Measurements from ENCODE around the gene OGFOD1. TPM values are rescaled to one million over a fixed set of nuclear protein-coding genes. Genes with fewer than 3 reads are reported as not detected.

Gene OGFOD1
- 46.4 and 58.2 TPM in 2 replicates for total RNA-seq (2013; cell fraction: nucleolus; rRNA removed)
- 42.4 and 58.3 TPM in 2 replicates for total RNA-seq (2014; rRNA removed)
- 41.8 and 43.2 TPM in 2 replicates for total RNA-seq (2014; rRNA removed; fragmentation: Illumina TruSeq; extraction: Trizol)
- total RNA-seq (2021), result 51.6 and 54.4 TPM in 2 replicates
- polyA plus RNA-seq (2011; ENCODE audit: low read depth), result 23.3 TPM
- 38.8 and 48.8 TPM in 2 replicates for polyA plus RNA-seq (2011; rRNA removed)
- 24.5 and 33.4 TPM in 2 replicates for polyA plus RNA-seq (2011; cell fraction: cytosol; rRNA removed)
- 20.0 and 32.1 TPM in 2 replicates for polyA plus RNA-seq (2011; cell fraction: nucleus; rRNA removed)
- polyA plus RNA-seq (2012), result 30.6 and 35.2 TPM in 2 replicates
- 60.6 and 74.3 TPM in 2 replicates for polyA plus RNA-seq (2014; fragmentation: Illumina TruSeq; extraction: Trizol)
- polyA plus RNA-seq (2014; fragmentation: Nextera tagmentation; extraction: Ambion mirVana), result 10 to 100 TPM; 31.4 to 40.7 TPM
- polyA plus RNA-seq (2014; rRNA removed), result 54.8 and 57.2 TPM in 2 replicates
- polyA plus RNA-seq (2016; fragmentation: Nextera tagmentation; extraction: Ambion mirVana), result 100 to 1,000 TPM; 117 to 119 TPM
- polyA minus RNA-seq (2011; rRNA and poly(A)+ RNA removed), result 22.8 and 33.9 TPM in 2 replicates
- 10.7 and 14.0 TPM in 2 replicates for polyA minus RNA-seq (2011; cell fraction: cytosol; rRNA and poly(A)+ RNA removed)
- polyA minus RNA-seq (2011; cell fraction: nucleus; rRNA and poly(A)+ RNA removed), result 11.7 and 20.0 TPM in 2 replicates
- Bru-seq, nascent RNA, result percentile 74 among the genes with signal in this experiment
- percentile 76 among the genes with signal in this experiment for BruChase-seq, experiment 1, labeled RNA remaining after a 6-hour chase
- percentile 79 among the genes with signal in this experiment for BruChase-seq, experiment 2, labeled RNA remaining after a 2-hour chase
- long read RNA-seq, experiment 1, full-length matches to known transcripts, result 27 of 30 reads
- long read RNA-seq, experiment 1, partial matches to known transcripts, result 0 of 30 reads
- long read RNA-seq, experiment 1, other reads (novel, unspliced or antisense), result 3 of 30 reads
- long read RNA-seq, experiment 2, full-length matches to known transcripts, result 214 of 240 reads
- long read RNA-seq, experiment 2, partial matches to known transcripts, result 16 of 240 reads
- long read RNA-seq, experiment 2, other reads (novel, unspliced or antisense), result 10 of 240 reads

- H3K4me1 ChIP-seq (ENCODE audit: control insufficient read depth, insufficient read depth, low read length), result peaks cover 3% of the 10 kb centered on the region; the same call in 1 of the 2 replicates
- H3K4me3 ChIP-seq, result peak within 1 kb of the TSS; percentile 94
- H3K36me3 ChIP-seq (ENCODE audit: control insufficient read depth in 2 of 2, insufficient read depth in 2 of 2, low read length in 1 of 2), result peaks cover 0 to 15% of the 10 kb centered on the region in 2 experiments; a peak in 2 of 4 replicates
- in situ Hi-C loops (cut with MboI) (no loop called here), intact Hi-C loops (cut with micrococcal nuclease; ENCODE audit: unreplicated experiment) (no loop called here)
- H3K79me2 ChIP-seq (ENCODE audit: control insufficient read depth, insufficient read depth, low read length), result peaks cover 73% of the 10 kb centered on the region
- no peaks in the 10 kb centered on the region for H4K20me1 ChIP-seq (ENCODE audit: control insufficient read depth, insufficient read depth)
- DNase-seq (ENCODE audit: low read depth, low spot score), result peak; percentile 93
- H2AFZ ChIP-seq (ENCODE audit: control insufficient read depth, low read depth, low read length), result peak within 1 kb of the TSS; percentile 88
- H3K27me3 ChIP-seq (replicated peaks in 1 of 2; ENCODE audit: control insufficient read depth in 2 of 2, insufficient read depth in 2 of 2, low read length in 1 of 2), result no peaks in the 10 kb centered on the region
- peak within 1 kb of the TSS; percentile 83 for H3K27ac ChIP-seq (ENCODE audit: control insufficient read depth, insufficient read depth)
- POLR2A ChIA-PET, result interaction anchor here (0.6 to 2.3 kb wide), 6 partner anchors 9 to 95 kb away, joined by 3 to 8 read pairs (median 4); no protein-coding TSS in a partner anchor
- H3K9me3 ChIP-seq (replicated peaks; ENCODE audit: control insufficient read depth, insufficient read depth, low read length), result no peaks in the 10 kb centered on the region
- BruUV-seq (replicated peaks), result no TSS peak
- RAD21 ChIA-PET (ENCODE audit: unreplicated experiment), result interaction anchor here (0.7 to 1.4 kb wide), 6 partner anchors 12 to 250 kb away, joined by 3 to 11 read pairs (median 3); partner anchors contain the start of gene BBS2
- H3K4me2 ChIP-seq (ENCODE audit: control insufficient read depth, insufficient read depth), result peak within 1 kb of the TSS; percentile 97
- ATAC-seq, result peak; percentile 97
- FAIRE-seq, result peak; percentile 89
- CTCF ChIA-PET, result interaction anchor here (0.6 to 1.4 kb wide), 7 partner anchors 9 to 250 kb away, joined by 3 to 8 read pairs (median 4); no protein-coding TSS in a partner anchor
- 1% methylated on average over 55 of the region's 56 CpGs for WGBS (ENCODE audit: insufficient coverage, insufficient replicate concordance, low lambda C conversion rate, missing lambda C conversion rate)
- peak within 1 kb of the TSS; percentile 89 for H3K9ac ChIP-seq (ENCODE audit: control insufficient read depth, insufficient read depth, low read length)
- SMC1A ChIA-PET (ENCODE audit: uncharacterized antibody, unreplicated experiment), result interaction anchor here (0.7 to 1.3 kb wide), 6 partner anchors 22 to 38 kb away, joined by 3 to 8 read pairs (median 4); no protein-coding TSS in a partner anchor
- TF ChIP-seq CHD4 (IDR thresholded peaks at IDR 0.05) (no peak), CBFB (IDR thresholded peaks at IDR 0.05; ENCODE audit: low read depth) (peak; percentile 32; the same call in 1 of the 2 replicates), IKZF2 (IDR thresholded peaks at IDR 0.05) (peak in 1 of 2 experiments; percentile 43; a peak in 1 of 4 replicates), ZBTB11 (CRISPR knock-in tag; IDR thresholded peaks at IDR 0.05) (no peak), DPF2 (IDR thresholded peaks at IDR 0.05) (peak; percentile 65; the same call in 1 of the 2 replicates), BMI1 (IDR thresholded peaks at IDR 0.05; ENCODE audit: borderline replicate concordance) (no peak), CEBPB (IDR thresholded peaks at IDR 0.05; ENCODE audit: borderline replicate concordance in 1 of 2, low read depth in 2 of 2, low read length in 2 of 2) (no peak), JUND (IDR thresholded peaks at IDR 0.05; ENCODE audit: low read depth, low read length) (no peak), GABPA (IDR thresholded peaks at IDR 0.05; ENCODE audit: low read depth) (peak; percentile 97), MTA2 (IDR thresholded peaks at IDR 0.05; ENCODE audit: low read depth) (0 out of 2 replicates have a peak, but pooled peaks have one; percentile 27), RBBP5 (conservative IDR thresholded peaks at IDR 0.05) (no peak), MYB (IDR thresholded peaks at IDR 0.05; ENCODE audit: borderline replicate concordance, low read depth, low read length) (no peak), ZBTB33 (IDR thresholded peaks at IDR 0.05) (no peak), ATF7 (IDR thresholded peaks at IDR 0.05; ENCODE audit: low read depth) (0 out of 2 replicates have a peak, but pooled peaks have one; percentile 10)
Observed at GRCh38 chr16:56450986-56451752, at the start of gene OGFOD1, which contains the start of gene NUDT21. Gene OGFOD1 (plus strand): TSS chr16:56451554. CDS start chr16:56451613, 59 bp downstream. Gene NUDT21 (minus strand): TSS chr16:56451332. CDS start chr16:56451202, 130 bp downstream.

Data from GM12878 (cell line).